Measurements from ENCODE around the gene SMARCA2.

- TF ChIP-seq CTCF (IDR thresholded peaks at IDR 0.05) (no peak), POLR2A (IDR thresholded peaks at IDR 0.05) (no peak)
Measured at GRCh38 chr9:2053883-2054845, 39.0 kb downstream of the SMARCA2 start.

All from testis (tissue), 2 donors.